Thyroid gland (tissue), 4 donors: ENCODE results near the gene MAPK8.

Experiments used
- CTCF ChIP-seq, 6 experiments: fragments of 200-600 bp in 3 of 6; fragments of 450-650 bp in 3 of 6; sonication (generic) in 3 of 6; IDR thresholded peaks; one replicate each; pipeline ENCODE4 v1.5.1; 2016 to 2019; ENCODE audit warnings: antibody characterized with exemption in 6 of 6, mild to moderate bottlenecking in 2 of 6, inconsistent platforms in 1 of 6, moderate library complexity in 1 of 6
- POLR2A ChIP-seq, 2 donors: fragments of 450-650 bp; IDR thresholded peaks; one replicate each; pipeline ENCODE4 v1.6.1; 2017; ENCODE audit warnings: antibody characterized with exemption in 2 of 2, mild to moderate bottlenecking in 2 of 2, moderate library complexity in 1 of 2

- TF ChIP-seq CTCF (IDR thresholded peaks at IDR 0.05) = no peak
- no peak for TF ChIP-seq POLR2A (IDR thresholded peaks at IDR 0.05)
Observed at GRCh38 chr10:48291190-48291589, 15.3 kb upstream of the MAPK8 start.
